Stimulated activated effector memory CD8-positive, alpha-beta T cell treated with anti-CD3 and anti-CD28 coated beads, Interleukin-12 subunit alpha, Interleukin-12 subunit beta, amount 100 ng/mL, for 72 hours (primary cell): Measurements from ENCODE around the gene NDOR1.
"Not testable (repeated sequence)": the region's sequence is repeated elsewhere in the genome, so short reads cannot be mapped to it uniquely, and the experiment has no call there.

Source experiments
- ATAC-seq: fragments of 150-1000 bp; cut with Tn5 transposase; 2 replicates; pipeline ENCODE4 v1.10.0; 2021
- DNase-seq, 2 donors: peaks; one replicate each; pipeline ENCODE4 v3.0.0; 2021 to 2022; ENCODE audit warnings: low spot score in 2 of 2
- H3K27ac Mint-ChIP-seq: one replicate; pipeline ENCODE4 v1.8.0; 2022; ENCODE audit warnings: mild to moderate bottlenecking, mixed read lengths
- H3K36me3 Mint-ChIP-seq: one replicate; pipeline ENCODE4 v1.8.0; 2022; ENCODE audit warnings: mild to moderate bottlenecking, mixed read lengths
- H3K4me1 Mint-ChIP-seq: one replicate; pipeline ENCODE4 v1.8.0; 2022; ENCODE audit warnings: mixed read lengths
- H3K4me3 Mint-ChIP-seq: one replicate; pipeline ENCODE4 v1.8.0; 2022; ENCODE audit warnings: mild to moderate bottlenecking, mixed read lengths
- H3K9me3 Mint-ChIP-seq: one replicate; pipeline ENCODE4 v1.8.0; 2022; ENCODE audit warnings: mixed read lengths

The NDOR1 gene

DNA sequence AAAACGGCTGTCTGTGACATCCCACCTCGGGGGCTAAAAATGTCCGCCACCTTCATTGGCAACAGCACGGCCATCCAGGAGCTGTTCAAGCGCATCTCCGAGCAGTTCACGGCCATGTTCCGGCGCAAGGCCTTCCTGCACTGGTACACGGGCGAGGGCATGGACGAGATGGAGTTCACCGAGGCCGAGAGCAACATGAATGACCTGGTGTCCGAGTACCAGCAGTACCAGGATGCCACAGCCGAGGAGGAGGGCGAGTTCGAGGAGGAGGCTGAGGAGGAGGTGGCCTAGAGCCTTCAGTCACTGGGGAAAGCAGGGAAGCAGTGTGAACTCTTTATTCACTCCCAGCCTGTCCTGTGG, 37.7 kb downstream of the NDOR1 start:
- DNase-seq, H3K9me3 Mint-ChIP-seq, ATAC-seq: not testable (repeated sequence)
- peak overlapping the region; percentile 85 for H3K4me3 Mint-ChIP-seq
- H3K36me3 Mint-ChIP-seq: peaks cover 49% of the 10 kb centered on the region
- H3K4me1 Mint-ChIP-seq: peaks cover 43% of the 10 kb centered on the region
- H3K27ac Mint-ChIP-seq: peak overlapping the region; percentile 98

DNA sequence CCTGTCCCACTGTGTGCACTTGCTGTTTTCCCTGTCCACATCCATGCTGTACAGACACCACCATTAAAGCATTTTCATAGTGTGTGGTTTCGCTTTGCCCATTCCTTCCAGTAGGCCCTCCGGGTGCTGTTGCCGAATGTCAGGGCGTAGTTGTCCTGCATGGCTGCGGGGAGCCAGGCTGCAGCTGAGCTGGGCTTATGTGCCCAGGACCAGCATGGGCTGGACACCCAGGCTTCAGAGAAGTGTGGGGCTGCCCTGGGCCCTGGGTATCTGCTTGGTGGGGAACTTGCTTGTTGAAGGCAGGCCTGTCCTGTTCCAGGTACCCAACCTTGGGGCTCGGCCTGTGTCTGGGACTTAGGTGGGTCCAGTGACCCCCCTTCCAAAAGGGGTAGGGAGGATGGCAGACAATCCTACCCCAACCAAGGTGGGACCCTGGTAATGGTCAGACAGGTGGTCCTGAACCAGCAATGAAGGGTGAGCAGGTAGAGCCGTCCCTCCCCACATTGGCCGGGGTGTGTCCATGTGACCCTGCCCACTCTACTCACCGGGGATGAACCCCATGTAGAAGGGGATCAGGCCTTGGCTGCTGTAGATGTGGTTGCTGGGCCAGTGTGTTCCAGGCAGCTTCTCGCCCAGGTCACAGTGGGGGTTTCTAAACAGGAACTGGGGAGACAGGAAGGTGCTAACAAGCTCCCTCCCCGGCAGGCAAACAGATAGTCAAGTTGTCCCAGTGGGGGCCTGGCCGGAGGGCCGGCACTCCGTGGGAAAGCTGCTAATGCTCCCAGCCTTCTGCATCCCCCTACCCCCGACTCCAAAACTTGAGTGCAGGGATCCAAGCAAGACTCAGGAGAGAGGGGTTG, 38.4 kb downstream of the NDOR1 start:
- H3K4me3 Mint-ChIP-seq: peak overlapping the region; percentile 85
- ATAC-seq: no peak
- H3K9me3 Mint-ChIP-seq: no peaks in the 10 kb centered on the region
- H3K36me3 Mint-ChIP-seq: peaks cover 47% of the 10 kb centered on the region
- peak overlapping the region; percentile 98 for H3K27ac Mint-ChIP-seq
- no peak for DNase-seq
- peaks cover 37% of the 10 kb centered on the region for H3K4me1 Mint-ChIP-seq

DNA sequence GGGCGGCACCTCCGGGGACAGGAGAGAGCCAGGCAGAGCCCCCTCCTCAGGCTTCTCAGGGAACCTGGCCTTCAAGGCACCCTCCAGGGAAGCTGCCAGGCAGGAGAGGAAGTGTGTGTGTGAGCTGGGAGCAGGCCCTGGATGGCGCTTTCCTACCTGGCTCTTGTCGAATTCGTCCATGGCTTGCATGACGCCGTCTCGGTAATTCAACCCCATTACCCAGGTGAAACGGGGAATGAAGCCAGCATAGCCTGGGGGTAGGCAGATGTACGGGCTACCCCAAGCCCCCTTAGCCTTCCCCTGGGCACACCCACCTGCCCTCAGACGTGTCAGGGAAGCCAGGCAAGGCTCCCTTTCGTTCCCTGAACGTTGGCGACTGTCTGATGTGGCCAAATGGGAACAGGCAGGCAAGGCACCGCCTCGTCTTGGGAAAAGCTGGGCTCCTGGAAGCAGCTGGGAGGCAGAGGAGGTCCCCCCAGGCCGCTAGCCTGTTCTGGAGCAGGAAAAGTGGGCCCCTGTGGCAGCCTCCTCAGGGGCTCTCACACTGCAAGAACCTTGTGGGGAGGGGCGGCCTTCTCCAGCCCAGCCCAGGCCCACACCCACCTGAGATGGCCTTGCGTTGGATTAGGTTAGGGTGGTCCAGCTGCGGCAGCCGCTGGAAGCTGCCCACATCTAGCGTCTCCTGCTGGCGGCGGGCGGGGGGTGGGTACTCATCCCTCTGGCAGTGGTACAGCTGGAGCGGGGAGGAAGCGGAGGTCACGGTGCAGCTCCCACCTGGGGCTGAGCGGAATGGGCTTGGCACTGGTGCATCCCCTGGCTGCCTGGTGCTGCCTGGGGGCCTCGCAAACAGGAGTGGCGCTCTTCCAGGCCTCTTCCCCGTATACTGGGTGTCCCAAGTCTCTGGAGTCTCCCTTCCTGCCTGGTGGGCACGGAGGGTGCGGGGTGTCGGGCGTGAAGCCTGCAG, 39.3 kb downstream of the NDOR1 start:
- H3K4me3 Mint-ChIP-seq: no peak overlapping the region
- peaks cover 42% of the 10 kb centered on the region for H3K36me3 Mint-ChIP-seq
- H3K27ac Mint-ChIP-seq: peak overlapping the region; percentile 98
- peaks cover 33% of the 10 kb centered on the region for H3K4me1 Mint-ChIP-seq
- ATAC-seq (no peak), DNase-seq (peak in 1 of 2 donors; percentile 1)
- H3K9me3 Mint-ChIP-seq: no peaks in the 10 kb centered on the region

DNA sequence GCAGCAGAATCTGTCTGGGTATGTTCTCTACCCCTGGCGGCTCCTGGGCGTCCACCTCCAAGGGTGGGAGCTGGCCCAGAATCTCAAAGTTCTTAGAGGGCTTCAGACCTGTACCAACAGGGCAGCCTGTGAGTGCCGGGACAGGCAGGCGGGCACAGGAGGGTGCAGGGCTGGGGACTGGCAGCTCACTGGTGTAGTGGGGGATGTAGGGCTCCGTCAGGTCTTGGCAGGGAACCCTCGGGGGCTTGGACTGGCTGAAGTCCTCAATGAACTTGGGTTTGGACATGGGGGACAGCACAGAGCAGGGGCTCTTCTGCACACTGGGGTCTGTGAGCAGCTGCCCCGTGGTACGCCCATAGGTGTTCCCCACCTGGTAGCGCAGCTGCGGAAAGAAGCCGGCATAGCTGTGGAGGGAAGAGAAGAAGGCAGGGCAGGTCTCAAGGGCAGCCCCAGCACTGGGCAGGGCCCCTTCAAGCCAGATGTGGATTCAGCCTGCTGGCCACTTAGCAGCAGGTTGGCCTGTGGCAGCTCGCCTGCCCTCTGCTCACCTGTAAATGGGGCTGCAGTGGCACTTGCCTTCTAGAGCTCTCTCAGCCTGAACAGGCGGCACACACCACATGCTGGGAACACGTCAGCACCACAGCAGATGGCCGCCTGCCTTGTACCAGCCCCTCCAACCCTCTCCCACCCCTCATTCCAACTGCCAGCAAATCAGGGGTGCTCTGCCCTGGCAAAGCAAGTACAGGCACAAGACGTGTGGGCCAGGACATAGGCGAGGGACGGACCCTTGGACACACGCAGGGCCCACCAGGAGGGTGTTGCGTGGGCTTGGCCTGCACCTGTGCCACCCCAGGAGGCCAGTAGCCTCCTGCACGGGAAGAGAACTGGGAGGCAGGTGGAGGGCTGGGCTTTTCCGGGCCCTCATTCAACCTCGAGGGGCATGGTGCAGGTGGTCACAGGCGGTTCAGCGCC, 40.2 kb downstream of the NDOR1 start:
- Mint-ChIP-seq H3K4me1 (peaks cover 33% of the 10 kb centered on the region), H3K4me3 (no peak overlapping the region), H3K9me3 (no peaks in the 10 kb centered on the region), H3K27ac (no peak overlapping the region), H3K36me3 (peaks cover 41% of the 10 kb centered on the region)
- peak in 1 of 2 donors; percentile 5 for DNase-seq
- no peak for ATAC-seq

DNA sequence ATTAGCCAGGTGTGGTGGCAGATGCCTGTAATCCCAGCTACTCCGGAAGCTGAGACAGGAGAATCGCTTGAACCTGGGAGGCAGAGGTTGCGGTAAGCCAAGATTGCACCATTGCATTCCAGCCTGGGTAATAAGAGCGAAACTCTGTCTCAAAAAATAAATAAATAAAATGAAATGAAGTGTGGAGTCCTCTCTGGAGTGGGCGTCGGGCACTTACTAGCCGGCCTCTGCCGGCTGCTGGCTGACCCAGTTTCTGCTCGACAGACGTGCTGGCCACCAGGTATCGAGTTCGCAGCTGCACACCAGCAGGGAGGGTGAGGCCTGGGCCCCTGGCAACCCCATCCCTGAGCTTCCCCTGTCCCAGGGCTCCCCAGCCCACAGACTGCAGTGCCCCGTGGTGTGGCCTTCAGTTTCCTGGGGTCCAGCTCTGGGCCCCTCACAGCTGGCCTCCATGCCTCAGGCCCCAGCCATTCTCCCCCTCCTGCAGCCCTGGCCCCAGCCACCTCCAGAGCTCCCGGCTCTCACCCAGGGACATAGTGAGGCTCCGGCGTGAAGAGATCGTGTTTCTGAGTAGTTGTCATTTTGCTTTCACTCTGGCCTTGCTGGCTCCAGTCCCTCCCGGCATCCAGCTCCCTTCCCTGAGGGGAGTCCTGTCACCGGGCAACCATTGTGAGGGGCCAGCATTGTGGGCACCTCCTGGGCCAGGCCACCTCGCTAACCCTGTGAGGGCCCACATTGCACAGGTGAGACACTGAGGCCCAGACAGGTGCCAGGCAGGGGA, 41.8 kb downstream of the NDOR1 start:
- H3K36me3 Mint-ChIP-seq: peaks cover 25% of the 10 kb centered on the region
- no peaks in the 10 kb centered on the region for H3K9me3 Mint-ChIP-seq
- H3K4me1 Mint-ChIP-seq: peaks cover 23% of the 10 kb centered on the region
- no peak overlapping the region for H3K27ac Mint-ChIP-seq
- no peak overlapping the region for H3K4me3 Mint-ChIP-seq
- ATAC-seq (no peak), DNase-seq (peak in 1 of 2 donors; percentile 2)

DNA sequence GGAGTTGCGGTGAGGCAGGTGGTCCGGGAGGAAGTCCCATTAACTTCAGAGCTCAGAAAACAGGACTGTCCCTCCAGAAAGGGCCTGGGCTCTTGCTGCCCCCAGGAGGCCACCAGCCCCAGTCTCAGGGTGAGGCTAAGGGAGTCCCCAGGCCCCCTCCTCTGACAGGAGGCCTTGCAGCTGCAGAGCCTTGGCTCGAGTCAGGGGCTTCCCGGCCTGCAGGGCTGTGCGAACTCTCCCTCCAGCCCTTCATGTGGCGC, 42.3 kb downstream of the NDOR1 start:
- Mint-ChIP-seq H3K36me3 (peaks cover 20% of the 10 kb centered on the region), H3K9me3 (no peaks in the 10 kb centered on the region), H3K4me3 (no peak overlapping the region), H3K4me1 (peaks cover 18% of the 10 kb centered on the region), H3K27ac (no peak overlapping the region)
- DNase-seq (no peak), ATAC-seq (no peak)

DNA sequence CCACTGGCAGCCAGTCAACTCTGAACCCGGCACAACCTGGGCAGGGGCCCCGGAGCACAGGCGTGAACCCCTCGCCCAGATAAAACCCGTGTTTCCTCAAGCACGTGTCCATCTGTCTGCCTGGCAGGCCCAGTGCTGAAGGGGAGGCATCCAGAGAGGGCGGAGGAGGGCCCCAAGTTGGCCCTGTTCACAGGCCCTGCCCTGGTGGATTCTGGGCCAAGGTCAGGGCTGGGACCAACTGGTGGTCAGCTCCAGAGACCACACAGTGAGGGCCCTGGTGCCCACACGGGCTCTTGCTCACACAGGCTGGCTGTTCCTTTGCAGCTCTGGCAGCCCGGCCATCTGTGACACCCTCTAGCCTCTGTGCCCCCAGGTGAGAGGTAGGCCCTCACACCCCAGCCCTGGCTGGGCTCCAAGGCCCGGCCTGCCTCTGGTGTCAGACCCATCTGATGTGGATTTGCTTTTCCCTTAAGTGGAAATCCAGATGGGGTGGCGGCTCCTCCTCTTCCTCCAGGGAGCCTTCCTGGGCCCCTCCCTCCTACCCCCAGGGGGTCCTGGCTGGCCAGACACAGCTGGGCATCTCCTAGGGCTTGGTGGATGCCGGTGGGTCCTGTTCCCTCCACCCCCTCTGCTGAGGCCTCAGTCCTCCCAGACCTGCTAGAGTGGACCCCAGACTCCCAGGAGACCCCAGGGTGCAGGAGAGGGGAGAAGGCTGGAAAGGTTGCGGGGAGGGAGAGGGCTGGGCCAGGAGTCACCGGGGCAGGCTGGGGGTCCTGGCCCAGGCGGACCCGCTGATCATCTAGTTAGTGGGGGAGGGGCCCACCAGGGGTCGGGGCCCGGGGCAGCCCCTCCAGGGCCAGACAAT, 45.1 kb downstream of the NDOR1 start:
- ATAC-seq: no peak

DNA sequence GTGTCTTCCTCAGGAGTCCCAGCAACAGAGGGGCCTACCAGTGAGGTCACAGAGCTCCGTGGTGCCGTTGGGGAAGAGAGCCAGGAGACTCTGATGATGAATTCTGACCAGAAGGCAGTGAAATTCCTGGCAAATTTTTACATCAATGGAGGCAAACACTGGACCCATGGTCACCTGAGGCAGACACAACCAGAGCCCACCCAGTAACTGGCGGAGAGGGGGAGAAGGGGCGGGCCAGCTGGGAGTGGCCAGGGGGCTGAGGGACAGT, 45.6 kb downstream of the NDOR1 start, which contains the start of gene STPG3:
STPG3 (plus strand) TSS at position 93 of the 268 bp plus-strand sequence; CDS start at position 94, 1 bp downstream.
- ATAC-seq (no peak), DNase-seq (no peak)
- Mint-ChIP-seq H3K9me3 (no peaks in the 10 kb centered on the region), H3K27ac (peak within 1 kb of the TSS; percentile 43), H3K4me3 (no peak within 1 kb of the TSS), H3K36me3 (peaks cover 6% of the 10 kb centered on the region), H3K4me1 (peaks cover 7% of the 10 kb centered on the region)

More for the DNA sequence above, 45.1 kb downstream of the NDOR1 start:
- Mint-ChIP-seq H3K36me3 (peaks cover 6% of the 10 kb centered on the region), H3K4me3 (no peak overlapping the region), H3K4me1 (peaks cover 7% of the 10 kb centered on the region), H3K27ac (no peak overlapping the region), H3K9me3 (no peaks in the 10 kb centered on the region)
- DNase-seq: no peak

DNA sequence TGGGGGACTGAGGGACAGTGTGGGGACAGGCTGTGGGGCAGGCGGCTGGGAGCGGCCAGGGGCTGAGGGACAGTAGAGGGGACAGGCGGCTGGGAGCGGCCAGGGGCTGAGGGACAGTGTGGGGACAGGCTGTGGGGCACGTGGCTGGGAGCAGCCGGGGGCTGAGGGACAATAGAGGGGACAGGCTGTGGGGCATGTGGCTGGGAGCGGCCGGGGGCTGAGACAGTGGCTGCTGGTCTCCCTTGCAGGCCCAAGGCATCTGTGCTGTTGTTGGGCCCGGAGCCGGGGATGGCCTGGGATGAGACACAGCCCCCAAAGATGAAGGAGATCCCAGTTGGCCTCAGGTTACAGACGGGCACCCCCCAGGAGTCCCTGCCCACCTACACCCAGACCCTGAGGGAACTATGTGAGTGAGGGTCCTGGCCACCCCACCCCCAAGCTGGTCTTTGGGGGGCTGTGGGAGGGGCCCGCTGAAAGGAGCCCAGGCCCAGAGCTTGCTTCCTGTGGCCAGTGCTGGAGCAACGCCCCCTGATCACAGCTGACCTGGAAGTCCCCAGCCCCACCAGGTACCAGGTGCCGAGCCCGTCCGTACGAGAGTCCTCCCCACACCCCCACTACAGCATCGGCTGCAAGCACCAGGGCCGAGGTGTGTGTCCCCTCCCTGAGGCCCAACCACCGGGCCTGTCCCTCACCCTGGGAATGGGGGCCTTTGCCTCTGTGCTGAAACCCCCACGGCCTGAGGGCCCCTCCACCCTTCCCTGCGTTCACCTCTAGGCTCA, 46.2 kb downstream of the NDOR1 start:
- DNase-seq: no peak
- Mint-ChIP-seq H3K4me3 (no peak overlapping the region), H3K4me1 (peaks cover 7% of the 10 kb centered on the region), H3K36me3 (peaks cover 12% of the 10 kb centered on the region), H3K9me3 (no peaks in the 10 kb centered on the region), H3K27ac (no peak overlapping the region)
- ATAC-seq: no peak

DNA sequence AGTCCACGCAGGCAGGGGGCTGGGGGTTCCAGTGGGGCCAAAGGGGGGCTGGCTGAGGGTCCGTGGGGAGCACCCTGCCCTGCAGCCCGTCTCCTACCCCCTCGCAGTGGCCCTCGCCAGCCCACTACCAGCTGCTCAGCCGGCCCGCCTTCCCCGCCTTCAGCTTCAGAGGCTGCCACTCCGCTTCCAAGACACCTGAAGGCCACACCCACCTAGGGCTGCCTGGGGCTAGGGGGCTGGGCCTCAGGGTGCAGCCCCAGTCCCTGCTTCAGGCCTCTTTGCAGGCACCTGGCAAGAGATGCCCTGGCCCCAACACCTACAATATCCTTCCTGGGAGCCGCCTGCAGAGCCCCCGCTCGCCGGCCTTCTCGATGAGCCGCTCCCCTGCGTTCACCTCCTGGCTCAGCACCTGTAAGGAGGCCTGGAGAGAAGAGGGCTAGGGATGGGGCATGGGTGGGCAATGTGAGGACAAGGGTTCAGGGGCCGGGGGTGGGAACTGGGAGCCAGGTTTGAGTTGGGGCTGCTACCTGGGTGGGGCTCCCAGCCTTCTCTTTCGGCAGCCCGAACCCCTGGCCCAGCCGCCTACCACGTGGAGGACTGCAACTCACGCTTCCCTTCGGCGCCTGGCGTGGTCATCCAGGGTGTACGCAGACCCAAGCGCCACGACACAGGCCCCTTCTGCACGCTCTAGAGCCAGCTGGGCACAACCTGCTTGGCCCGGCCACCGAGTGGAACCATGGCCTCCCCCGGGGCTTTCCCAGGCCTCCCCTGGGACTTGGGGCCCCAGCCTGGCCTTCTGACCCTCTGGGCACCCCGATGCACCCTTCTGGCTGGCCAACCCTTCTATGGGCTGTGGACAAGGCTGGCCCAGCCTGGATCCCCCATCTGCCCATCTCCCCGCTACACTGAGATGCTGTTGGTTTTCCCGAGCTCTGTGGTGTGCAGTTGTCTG, 47.3 kb downstream of the NDOR1 start:
- H3K4me1 Mint-ChIP-seq: peaks cover 7% of the 10 kb centered on the region
- H3K9me3 Mint-ChIP-seq: no peaks in the 10 kb centered on the region
- ATAC-seq: no peak
- H3K36me3 Mint-ChIP-seq: peaks cover 24% of the 10 kb centered on the region
- no peak overlapping the region for H3K4me3 Mint-ChIP-seq
- DNase-seq: no peak
- no peak overlapping the region for H3K27ac Mint-ChIP-seq

DNA sequence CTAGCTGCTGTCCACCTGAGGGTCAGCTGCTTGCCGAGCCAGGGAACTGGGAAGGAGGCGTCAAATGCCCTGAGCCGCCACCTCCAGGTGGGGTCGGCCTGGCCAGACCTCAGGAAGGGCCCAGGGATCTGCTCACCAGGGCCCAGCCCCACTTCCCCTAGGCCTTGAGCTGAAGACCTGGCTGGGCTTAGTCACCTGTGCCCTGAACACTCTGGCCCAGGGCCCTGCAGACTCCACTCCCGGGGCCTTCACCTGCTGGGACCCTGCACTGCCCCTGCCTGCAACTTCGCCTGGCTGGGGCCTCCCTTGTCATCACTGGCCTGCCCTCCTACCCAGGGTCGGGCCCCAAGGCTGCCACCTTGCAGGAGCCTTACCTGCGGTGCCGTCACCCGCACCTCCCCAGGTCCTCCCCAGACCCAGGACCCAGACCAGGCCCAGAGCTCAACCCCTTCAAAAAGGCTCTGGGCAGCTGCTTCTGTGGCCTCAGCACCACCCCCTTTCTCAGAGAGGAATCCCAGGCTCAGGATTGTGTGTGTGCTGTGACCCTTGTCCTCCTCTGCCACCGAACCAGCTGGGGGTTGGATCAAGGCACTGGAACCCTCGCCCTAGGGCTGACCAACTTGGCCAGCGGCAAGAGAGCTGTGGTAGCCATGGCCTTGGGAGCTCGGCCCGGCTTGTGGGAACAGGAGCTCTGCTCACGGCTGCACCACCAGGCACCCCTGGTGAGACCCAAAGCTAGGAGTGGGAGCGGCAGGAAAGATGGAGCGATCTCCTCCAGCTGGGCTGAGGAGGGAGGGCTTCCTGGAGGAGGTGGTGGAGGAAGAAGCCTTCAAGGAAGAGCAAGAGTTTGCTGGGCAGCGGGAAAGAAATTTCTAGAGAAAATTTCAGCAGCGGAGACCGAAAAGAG, 48.5 kb downstream of the NDOR1 start:
- Mint-ChIP-seq H3K36me3 (peaks cover 35% of the 10 kb centered on the region), H3K4me1 (peaks cover 7% of the 10 kb centered on the region), H3K9me3 (no peaks in the 10 kb centered on the region), H3K4me3 (peak overlapping the region; percentile 87), H3K27ac (peak overlapping the region; percentile 91)
- DNase-seq (no peak), ATAC-seq (no peak)
